ENCODE measurements around the gene TEX51. TPM values are rescaled to one million over a fixed set of nuclear protein-coding genes. Genes with fewer than 3 reads are reported as not detected.

The TEX51 gene
- total RNA-seq, 4 donors from 2014 or later: not detected

DNA sequence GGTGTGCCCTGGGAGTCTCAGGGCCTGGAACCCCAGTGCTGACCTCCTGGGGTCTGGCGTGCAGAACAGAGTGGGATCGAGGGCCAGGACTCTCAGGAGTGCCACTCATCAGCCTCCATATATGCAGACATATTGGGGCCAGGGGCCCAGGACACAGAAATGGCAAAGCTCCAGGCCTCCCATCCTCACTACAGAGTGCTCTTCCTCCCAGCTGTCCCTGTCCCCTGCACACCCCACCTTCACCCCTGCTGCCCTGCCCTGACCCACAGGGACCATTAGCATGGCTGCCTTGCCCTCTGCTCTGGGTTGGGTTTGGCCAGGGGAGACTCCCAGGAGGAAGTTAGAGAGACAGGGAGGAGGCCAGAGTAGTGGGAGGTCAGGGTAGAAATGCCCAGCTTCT is 2.8 kb downstream of the TEX51 start:
- TF ChIP-seq POLR2A (IDR thresholded peaks at IDR 0.05; ENCODE audit: low read depth): no peak
- TF ChIP-seq, protein P1, sequence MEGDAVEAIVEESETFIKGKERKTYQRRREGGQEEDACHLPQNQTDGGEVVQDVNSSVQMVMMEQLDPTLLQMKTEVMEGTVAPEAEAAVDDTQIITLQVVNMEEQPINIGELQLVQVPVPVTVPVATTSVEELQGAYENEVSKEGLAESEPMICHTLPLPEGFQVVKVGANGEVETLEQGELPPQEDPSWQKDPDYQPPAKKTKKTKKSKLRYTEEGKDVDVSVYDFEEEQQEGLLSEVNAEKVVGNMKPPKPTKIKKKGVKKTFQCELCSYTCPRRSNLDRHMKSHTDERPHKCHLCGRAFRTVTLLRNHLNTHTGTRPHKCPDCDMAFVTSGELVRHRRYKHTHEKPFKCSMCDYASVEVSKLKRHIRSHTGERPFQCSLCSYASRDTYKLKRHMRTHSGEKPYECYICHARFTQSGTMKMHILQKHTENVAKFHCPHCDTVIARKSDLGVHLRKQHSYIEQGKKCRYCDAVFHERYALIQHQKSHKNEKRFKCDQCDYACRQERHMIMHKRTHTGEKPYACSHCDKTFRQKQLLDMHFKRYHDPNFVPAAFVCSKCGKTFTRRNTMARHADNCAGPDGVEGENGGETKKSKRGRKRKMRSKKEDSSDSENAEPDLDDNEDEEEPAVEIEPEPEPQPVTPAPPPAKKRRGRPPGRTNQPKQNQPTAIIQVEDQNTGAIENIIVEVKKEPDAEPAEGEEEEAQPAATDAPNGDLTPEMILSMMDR (IDR thresholded peaks at IDR 0.05): no peak
- TF ChIP-seq EP300 (IDR thresholded peaks at IDR 0.05): no peak
- TF ChIP-seq POLR2AphosphoS5 (IDR thresholded peaks at IDR 0.05): no peak
- no peaks in the 10 kb centered on the region for H3K27me3 ChIP-seq
- H3K9me3 ChIP-seq: peaks cover 0 to 11% (median 3%) of the 10 kb centered on the region in 4 donors
- intact Hi-C loops (cut with DNase I): no loop called here
- WGBS: 77% methylated on average over 2 of the region's 2 CpGs
- H3K4me3 ChIP-seq: no peak overlapping the region
- H3K36me3 ChIP-seq: no peaks in the 10 kb centered on the region
- no peak for DNase-seq (ENCODE audit: extremely low spot score)
- no peaks in the 10 kb centered on the region for H3K4me1 ChIP-seq
- H3K27ac ChIP-seq (replicated peaks in 1 of 4): no peak overlapping the region

DNA sequence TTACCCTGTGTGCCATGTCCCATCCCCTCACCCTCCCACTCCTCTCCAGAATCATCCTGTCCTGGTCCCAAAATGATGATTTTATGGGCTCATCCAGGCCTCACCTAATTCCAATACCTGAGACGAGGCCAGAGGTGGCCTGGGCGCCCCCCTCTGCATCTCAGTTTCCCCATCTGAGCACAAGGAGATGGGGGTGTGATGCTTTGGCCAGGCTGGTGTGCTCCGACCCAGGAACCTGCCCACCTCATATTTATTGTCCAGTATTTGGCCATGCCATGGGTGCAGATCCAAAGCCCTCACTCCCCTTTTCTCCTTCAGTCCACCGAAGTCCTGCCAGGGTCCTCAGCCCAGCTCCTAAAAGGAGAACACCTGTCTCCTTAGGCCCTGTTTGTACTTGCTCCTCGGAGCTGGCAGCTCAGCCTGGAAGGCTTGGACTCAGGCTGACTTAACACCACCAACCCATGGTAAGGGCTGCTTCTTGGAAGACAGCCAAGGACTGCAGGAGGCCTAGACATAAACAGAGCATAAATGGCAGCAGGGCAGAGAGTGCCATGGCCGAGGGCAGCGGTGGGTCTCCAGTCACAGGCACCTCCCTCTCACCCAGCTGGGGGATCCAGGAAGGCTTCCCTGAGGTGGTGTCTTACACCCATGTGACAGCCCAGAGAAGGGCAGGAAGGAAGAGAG is 3.6 kb downstream of the TEX51 start:
- 62% methylated on average over 7 of the region's 7 CpGs for WGBS
- Histone ChIP-seq H3K27ac (replicated peaks in 1 of 4) (no peak overlapping the region), H3K4me1 (no peaks in the 10 kb centered on the region), H3K4me3 (no peak overlapping the region), H3K9me3 (peaks cover 0 to 11% (median 3%) of the 10 kb centered on the region in 4 donors), H3K36me3 (no peaks in the 10 kb centered on the region), H3K27me3 (no peaks in the 10 kb centered on the region)
- no peak for DNase-seq (ENCODE audit: extremely low spot score)
- TF ChIP-seq, protein P1 (IDR thresholded peaks at IDR 0.05): no peak
- TF ChIP-seq POLR2A (IDR thresholded peaks at IDR 0.05; ENCODE audit: low read depth) (no peak), POLR2AphosphoS5 (IDR thresholded peaks at IDR 0.05) (no peak), EP300 (IDR thresholded peaks at IDR 0.05) (no peak)
- intact Hi-C loops (cut with DNase I): no loop called here

DNA sequence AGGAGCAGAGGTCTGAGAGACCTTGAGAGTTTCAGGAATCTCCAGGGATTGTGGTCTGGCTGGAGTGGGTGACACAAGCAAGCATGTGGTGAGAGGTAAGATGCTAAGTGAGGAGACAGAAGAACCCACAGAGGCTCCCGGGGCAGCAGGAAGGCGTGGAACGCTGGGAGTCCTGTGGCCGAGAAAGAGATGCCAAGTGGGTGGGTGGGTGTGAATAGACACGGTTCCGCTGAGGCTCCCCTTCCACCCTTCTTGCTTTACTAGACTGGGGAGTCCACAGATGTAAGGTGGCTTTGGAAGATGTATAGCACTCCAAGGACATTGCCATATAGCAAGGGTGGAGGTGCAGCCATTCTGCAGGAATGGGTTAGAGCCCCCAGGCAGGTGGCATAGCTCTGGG is 4.2 kb downstream of the TEX51 start:
- TF ChIP-seq, protein P1 (IDR thresholded peaks at IDR 0.05): no peak
- no peak for TF ChIP-seq POLR2A (IDR thresholded peaks at IDR 0.05; ENCODE audit: low read depth)
- no peak for TF ChIP-seq EP300 (IDR thresholded peaks at IDR 0.05)
- no peak for TF ChIP-seq POLR2AphosphoS5 (IDR thresholded peaks at IDR 0.05)
- no peaks in the 10 kb centered on the region for H3K27me3 ChIP-seq
- H3K4me1 ChIP-seq: no peaks in the 10 kb centered on the region
- DNase-seq (ENCODE audit: extremely low spot score): no peak
- intact Hi-C loops (cut with DNase I): no loop called here
- WGBS: 92% methylated on average over 6 of the region's 6 CpGs
- H3K9me3 ChIP-seq: peaks cover 0 to 11% (median 3%) of the 10 kb centered on the region in 4 donors
- no peak overlapping the region for H3K4me3 ChIP-seq
- no peak overlapping the region for H3K27ac ChIP-seq (replicated peaks in 1 of 4)
- H3K36me3 ChIP-seq: no peaks in the 10 kb centered on the region

DNA sequence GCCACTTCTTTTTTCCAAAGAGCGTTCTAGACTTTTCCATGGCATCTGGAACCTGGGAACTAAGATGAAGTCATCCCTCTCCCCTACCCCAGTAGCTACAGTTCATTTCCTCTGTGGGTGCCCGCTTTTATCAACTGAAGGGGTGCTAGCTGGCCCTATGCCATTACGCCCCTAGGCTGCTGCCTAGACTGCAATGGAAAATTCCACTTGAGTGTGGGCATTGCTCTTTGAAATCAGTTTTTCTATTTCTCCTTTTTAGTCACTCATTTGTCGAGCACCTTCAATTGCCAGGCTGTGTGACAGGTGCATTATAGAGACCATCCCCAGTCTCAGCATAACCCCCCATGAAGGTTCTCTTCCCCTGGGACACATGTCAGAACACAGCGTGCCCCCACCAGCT is 7.3 kb downstream of the TEX51 start:
- 89% methylated on average over 5 of the region's 5 CpGs for WGBS
- no peaks in the 10 kb centered on the region for H3K36me3 ChIP-seq

More for the DNA sequence above, 7.3 kb downstream of the TEX51 start:
- Histone ChIP-seq H3K4me3 (no peak overlapping the region), H3K4me1 (no peaks in the 10 kb centered on the region), H3K27ac (replicated peaks in 1 of 4) (no peak overlapping the region), H3K27me3 (peaks cover 0 to 16% (median 0%) of the 10 kb centered on the region in 4 donors), H3K9me3 (peaks cover 0 to 11% (median 3%) of the 10 kb centered on the region in 4 donors)
- DNase-seq (ENCODE audit: extremely low spot score): peak; percentile 19
- intact Hi-C loops (cut with DNase I): no loop called here
- TF ChIP-seq, protein P1 (IDR thresholded peaks at IDR 0.05): no peak
- TF ChIP-seq POLR2A (IDR thresholded peaks at IDR 0.05; ENCODE audit: low read depth) (no peak), EP300 (IDR thresholded peaks at IDR 0.05) (no peak), POLR2AphosphoS5 (IDR thresholded peaks at IDR 0.05) (no peak)

All from esophagus muscularis mucosa (tissue), 4 donors.